ENCODE data around the gene SLC19A3.
"Not testable (repeated sequence)": the region's sequence is repeated elsewhere in the genome, so short reads cannot be mapped to it uniquely, and the experiment has no call there.

The SLC19A3 gene

GRCh38 chr2:227703280-227703732 lies 14.5 kb downstream of the SLC19A3 start:
- DNase-seq (ENCODE audit: low read depth in 2 of 2), result no peak

DNA sequence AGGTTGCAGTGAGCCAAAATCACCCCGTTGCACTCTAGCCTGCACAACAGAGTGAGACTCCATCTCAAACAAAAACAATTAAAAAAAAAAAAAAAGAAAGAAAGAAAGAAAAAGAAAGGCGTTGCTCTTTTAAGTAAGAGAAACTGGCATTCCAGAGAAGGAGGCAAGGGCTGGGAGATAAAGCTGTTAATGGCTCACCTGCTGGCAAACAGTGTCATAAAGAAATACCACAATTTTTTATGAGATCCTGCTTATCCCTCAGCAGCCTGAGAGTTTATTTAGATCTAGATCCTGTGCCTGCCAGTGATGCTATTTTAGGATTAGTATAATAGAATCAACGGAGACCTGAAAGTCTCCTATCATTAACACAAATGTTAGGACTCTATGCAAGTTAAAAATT lies 16.3 kb downstream of the SLC19A3 start:
- DNase-seq (ENCODE audit: low read depth in 2 of 2), result no peak

DNA sequence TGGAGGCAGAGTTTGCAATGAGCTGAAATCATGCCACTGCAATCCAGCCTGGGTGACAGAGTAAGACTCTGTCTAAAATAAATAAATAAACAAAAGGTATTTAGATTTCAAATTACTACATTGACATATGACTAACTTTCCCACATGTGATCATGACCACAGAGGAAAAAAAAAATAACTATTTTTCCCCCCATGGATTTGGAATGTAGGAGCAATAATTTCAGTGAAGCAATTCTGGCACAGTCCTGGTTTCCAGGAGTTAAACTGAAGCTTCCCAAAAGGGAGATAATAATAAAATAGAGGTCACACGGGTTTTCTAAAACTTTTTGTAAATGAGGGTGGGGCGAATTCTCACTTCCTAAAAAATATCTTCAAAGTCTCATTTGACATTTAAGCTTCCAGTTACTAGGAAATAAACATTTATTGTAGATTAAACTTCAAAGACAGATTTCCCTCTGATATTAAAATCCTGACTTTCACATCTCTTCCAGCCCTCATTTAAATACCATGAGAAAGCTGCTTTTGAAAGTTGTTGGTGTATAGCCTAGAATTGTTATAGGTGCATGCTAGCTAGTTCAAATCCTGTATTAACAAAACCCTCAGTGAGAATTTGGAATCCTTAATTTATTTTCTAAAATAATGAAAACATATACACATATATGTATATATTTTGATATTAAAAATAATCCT lies 20.7 kb downstream of the SLC19A3 start:
- no peak for DNase-seq (ENCODE audit: low read depth in 2 of 2)

DNA sequence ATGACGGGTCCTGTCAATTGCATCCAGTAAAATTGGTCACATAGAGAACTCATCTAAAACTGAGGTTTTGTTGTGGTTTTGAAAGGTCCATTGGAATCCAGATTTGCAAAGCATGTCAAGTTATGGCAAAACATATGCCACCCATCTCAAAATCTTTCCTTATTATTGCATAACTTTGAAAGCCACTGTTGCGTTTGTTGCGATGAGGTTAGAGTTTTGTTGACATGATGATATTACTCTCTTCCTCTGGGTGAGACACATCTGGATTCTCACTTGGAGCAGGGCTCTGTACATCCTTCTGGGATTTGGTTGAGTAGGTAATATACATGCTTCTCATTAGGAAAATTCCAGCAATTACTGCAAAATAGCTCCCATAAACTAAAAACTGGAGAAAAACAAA lies 30.6 kb downstream of the SLC19A3 start:
- DNase-seq (ENCODE audit: low read depth in 2 of 2), result no peak

GRCh38 chr2:227684258-227684657 lies 33.6 kb downstream of the SLC19A3 start:
- no peak for DNase-seq (ENCODE audit: low read depth in 2 of 2)

GRCh38 chr2:227677928-227678327 lies 39.9 kb downstream of the SLC19A3 start:
- no peak for DNase-seq (ENCODE audit: low read depth in 2 of 2)

DNA sequence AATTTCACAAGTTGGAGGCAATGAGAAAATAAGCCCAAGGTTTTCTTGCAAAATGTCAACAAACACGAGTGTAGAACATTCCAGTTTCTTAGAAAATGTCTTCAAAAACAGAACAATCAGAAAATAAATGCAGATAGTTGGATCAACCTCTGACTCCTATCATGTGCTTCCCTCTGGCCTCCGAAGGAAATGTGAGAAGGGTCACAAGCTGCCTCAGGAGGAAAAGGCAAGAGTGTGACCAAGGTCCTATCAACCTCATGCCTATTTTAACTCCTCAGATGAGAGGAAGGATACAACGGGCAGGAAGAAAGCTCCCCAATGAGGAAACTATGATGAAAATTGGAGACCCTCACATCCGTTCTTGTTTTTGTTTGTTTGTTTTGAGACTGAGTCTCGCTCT lies 43.3 kb downstream of the SLC19A3 start:
- no peak for DNase-seq (ENCODE audit: low read depth in 2 of 2)

- not testable (repeated sequence) for DNase-seq (ENCODE audit: low read depth in 2 of 2)
Observed at GRCh38 chr2:227673620-227674019, 44.2 kb downstream of the SLC19A3 start.

- no peak for DNase-seq (ENCODE audit: low read depth in 2 of 2)
Observed at GRCh38 chr2:227671170-227671905, 46.5 kb downstream of the SLC19A3 start.

DNA sequence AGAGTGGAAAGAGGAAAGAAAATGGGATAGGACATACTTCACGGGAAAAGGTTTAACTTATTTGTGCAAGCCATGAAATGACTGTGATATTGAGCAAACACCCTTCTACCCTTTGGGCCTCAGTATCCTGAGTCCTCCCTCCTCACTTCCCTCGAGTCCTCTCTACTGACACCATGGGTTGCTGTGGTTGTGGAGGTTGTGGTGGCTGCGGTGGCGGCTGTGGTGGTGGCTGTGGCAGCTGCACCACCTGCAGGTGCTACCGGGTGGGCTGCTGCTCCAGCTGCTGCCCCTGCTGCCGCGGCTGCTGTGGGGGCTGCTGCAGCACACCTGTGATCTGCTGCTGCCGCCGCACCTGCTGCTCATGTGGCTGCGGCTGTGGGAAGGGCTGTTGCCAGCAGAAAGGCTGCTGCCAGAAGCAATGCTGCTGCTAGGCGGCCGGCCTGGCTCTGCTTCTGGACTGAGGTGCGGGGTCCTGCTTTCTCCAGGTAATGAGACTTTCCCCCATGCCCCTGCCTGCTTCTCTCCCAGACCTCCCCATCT lies 51.1 kb downstream of the SLC19A3 start, which contains the start of gene SCYGR5:
Gene SCYGR5 (plus strand): TSS at position 174 of the 540 bp plus-strand sequence. CDS start 0 bp downstream, at position 174.
- DNase-seq (ENCODE audit: low read depth in 2 of 2), result not testable (repeated sequence)

DNA sequence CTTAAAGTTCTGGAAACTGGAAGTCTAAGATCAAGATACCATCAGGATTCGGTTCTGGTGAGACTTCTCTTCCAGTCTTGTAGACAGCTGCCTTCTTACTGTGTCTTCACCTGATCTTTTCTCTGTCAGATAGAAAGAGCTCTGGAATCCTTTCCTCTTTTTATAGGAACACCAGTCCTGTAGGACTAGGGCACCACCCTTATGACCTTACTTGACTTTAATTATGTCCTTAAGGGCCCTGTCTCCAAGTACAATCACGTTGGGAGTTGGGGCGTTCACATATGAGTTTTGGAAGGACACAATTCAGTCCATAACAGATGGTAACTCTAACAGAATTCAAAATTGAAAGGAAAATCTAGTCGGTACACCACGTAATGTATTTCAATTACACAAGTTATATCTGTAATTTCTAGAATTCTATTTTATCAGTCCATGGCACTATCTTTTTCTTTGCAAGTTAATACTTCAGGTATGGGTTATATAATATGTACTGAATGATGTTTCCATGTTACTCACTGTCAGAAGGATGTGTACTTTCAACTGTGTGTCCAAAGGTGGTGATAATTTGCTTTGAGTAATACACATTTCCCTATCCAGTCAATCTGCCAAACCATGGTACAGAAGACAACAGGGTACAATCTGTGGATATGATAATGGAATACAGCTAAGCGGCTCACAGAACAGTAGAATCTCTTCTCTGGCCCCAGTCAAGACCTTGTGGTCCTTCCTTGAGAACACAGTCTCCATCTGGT lies 52.5 kb downstream of the SLC19A3 start:
- DNase-seq (ENCODE audit: low read depth in 2 of 2), result no peak

DNA sequence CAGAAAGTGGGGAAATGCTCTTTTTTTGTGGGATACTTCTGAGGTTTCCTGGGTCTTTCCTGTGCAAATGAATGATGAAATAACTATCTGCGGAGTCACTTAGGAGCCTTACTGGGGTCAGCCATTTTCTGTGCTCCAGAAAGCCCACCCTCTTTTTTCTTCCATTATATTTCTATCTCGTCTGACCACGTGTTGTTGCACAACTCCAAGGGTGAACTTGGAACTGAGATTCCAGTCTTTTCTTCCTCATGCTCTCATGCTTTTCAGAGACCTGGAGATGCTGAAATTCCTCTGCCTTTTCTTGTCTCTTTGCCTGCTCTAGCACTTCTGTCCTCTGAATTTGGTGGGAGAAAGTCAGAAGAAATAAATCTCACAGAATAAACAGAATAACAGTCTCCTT lies 56.0 kb downstream of the SLC19A3 start:
- no peak for DNase-seq (ENCODE audit: low read depth in 2 of 2)

GRCh38 chr2:227661025-227661649 lies 56.7 kb downstream of the SLC19A3 start:
- DNase-seq (ENCODE audit: low read depth in 2 of 2), result no peak

GRCh38 chr2:227657199-227657845 lies 60.5 kb downstream of the SLC19A3 start:
- no peak for DNase-seq (ENCODE audit: low read depth in 2 of 2)

DNA sequence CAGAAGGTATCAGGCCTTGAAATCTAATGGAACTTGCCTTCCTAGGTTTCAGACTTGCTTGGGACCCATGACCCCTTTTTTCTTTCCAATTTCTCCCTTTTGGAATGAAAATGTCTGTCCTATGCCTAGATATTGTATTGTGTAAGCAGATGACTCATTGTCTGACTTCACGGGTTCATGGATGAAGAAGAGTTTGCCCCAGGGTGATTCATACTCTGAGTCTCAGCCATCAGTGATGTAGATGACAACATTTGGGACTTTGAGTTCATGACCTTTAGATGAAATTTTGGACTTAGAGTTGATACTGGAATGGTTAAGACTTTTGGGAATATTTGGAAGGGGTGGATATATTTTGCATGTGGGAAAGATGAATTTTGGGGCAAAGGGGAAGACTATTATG lies 62.4 kb downstream of the SLC19A3 start:
- DNase-seq (ENCODE audit: low read depth in 2 of 2), result no peak

DNA sequence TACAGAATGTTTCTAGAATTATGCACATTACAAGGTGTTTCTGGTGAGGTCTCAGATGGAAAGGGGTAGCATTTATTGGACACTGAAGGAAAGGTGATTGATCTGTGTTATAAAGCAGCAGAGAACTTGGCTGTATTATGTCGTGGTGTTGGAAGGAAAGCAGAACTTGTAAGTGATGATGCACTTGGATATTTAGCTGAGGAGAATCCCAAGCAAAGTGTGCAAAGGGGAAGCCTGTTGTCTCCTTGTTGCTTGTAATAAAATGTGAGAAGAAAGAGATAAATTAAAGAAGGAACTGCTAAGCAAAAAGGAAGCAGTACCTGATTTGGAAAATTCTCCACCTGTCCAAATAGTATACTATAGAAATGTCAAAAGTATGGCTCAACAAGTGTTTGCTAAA lies 63.4 kb downstream of the SLC19A3 start:
- DNase-seq (ENCODE audit: low read depth in 2 of 2), result no peak

GRCh38 chr2:227653419-227653818 lies 64.4 kb downstream of the SLC19A3 start:
- DNase-seq (ENCODE audit: low read depth in 2 of 2), result no peak

DNA sequence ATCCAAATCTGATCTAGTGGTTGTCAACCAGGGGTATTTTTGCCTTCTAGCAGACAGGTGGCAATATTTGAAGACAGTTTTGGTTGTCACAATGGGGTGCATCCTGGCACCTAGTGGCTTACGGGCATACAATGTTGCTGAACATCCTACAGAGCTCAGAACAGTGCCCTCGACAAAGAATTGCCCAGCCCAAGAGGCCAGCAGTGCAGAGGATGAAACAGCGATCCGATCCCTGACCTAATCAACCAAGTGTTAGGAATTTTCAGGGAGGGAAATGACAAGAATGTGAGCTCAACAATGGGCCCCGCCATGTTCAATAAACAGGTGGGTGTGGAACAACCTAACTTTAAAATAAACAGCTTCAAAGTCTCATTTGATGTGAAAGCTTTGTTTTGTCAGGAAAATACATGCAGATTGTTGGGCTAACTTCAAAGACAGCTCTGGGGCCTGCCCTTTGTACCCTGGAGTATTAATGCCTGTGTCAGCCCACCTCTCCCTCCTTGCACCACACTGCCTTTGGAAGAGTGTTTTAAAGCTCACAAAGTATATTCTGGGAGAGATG lies 73.8 kb downstream of the SLC19A3 start:
- no peak for DNase-seq (ENCODE audit: low read depth in 2 of 2)

- DNase-seq (ENCODE audit: low read depth in 2 of 2), result no peak
Observed at GRCh38 chr2:227642656-227643055, 75.2 kb downstream of the SLC19A3 start.

DNA sequence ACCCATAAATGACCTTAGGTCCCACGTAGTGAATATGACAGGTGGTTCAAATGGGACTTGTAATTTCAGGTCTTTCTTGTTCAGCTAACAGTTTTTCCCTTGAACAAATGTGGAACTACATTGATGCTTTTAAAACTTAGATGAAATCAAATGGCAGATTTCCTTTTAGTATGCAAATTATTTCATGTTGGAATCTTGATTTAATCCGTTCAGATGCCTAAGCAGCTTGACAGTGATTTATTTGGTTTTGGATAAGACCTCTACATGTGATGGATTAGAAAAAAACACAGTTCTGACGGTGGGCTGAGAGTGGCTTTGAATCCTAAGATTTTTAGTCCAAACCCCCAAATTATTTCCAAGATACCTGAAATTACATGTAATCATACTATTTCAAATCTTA lies 83.6 kb downstream of the SLC19A3 start:
- no peak for DNase-seq (ENCODE audit: low read depth in 2 of 2)
